Fibroblast of villous mesenchyme (primary cell): Measurements from ENCODE around the gene TECPR2. TPM values are rescaled to one million over a fixed set of nuclear protein-coding genes. Genes with fewer than 3 reads are reported as not detected.

Source experiments
- DNase-seq: peaks from one replicate; pipeline ENCODE4 v3.0.0-alpha.2; 2010; ENCODE audit warnings: low read depth
- H3K4me3 ChIP-seq: 2 replicates; pipeline ENCODE4 v1.5.1; 2011; ENCODE audit warnings: low read depth, mild to moderate bottlenecking, low read length
- CTCF ChIP-seq: IDR thresholded peaks from 2 replicates; pipeline ENCODE4 v1.5.1; 2012; ENCODE audit warnings: low read depth, mild to moderate bottlenecking, low read length; ENCODE audit not compliant: insufficient read depth
- total RNA-seq: library from RNA; depleted of rRNA; stranded (reverse); fragments of >200 nt; gene quantifications from 2 replicates; pipeline ENCODE4 v1.2.3, GENCODE V29; 2012

The TECPR2 gene
- total RNA-seq, 1 donor, result 19.9 TPM

GRCh38 chr14:102510616-102511520 lies 148.1 kb downstream of the TECPR2 start:
- H3K4me3 ChIP-seq, result no peak overlapping the region
- TF ChIP-seq CTCF, result no peak
- DNase-seq, result no peak

GRCh38 chr14:102511538-102511937 lies 148.8 kb downstream of the TECPR2 start:
- TF ChIP-seq CTCF, result no peak
- DNase-seq, result no peak
- no peak overlapping the region for H3K4me3 ChIP-seq

- DNase-seq, result no peak
- no peak for TF ChIP-seq CTCF
Measured at GRCh38 chr14:102512793-102513300, 150.1 kb downstream of the TECPR2 start.

GRCh38 chr14:102513899-102514772 lies 151.4 kb downstream of the TECPR2 start:
- no peak for TF ChIP-seq CTCF

More at GRCh38 chr14:102512793-102513300, 150.1 kb downstream of the TECPR2 start:
- no peak overlapping the region for H3K4me3 ChIP-seq

GRCh38 chr14:102514987-102515733 lies 152.4 kb downstream of the TECPR2 start:
- DNase-seq, result no peak
- no peak overlapping the region for H3K4me3 ChIP-seq
- no peak for TF ChIP-seq CTCF

More at GRCh38 chr14:102513899-102514772, 151.4 kb downstream of the TECPR2 start:
- DNase-seq, result no peak
- H3K4me3 ChIP-seq, result no peak overlapping the region
